Lower lobe of right lung (tissue), 2 donors: ENCODE measurements around the gene TGM4. TPM values are rescaled to one million over a fixed set of nuclear protein-coding genes. Genes with fewer than 3 reads are reported as not detected.

Experiments used
- ATAC-seq, 2 donors: fragments of 200-7000 bp; cut with Tn5 transposase; one replicate each; pipeline ENCODE4 v1.9.1; 2020 to 2022; ENCODE audit warnings: mild to moderate bottlenecking in 2 of 2, moderate library complexity in 2 of 2
- DNase-seq: peaks from one replicate; pipeline ENCODE4 v3.0.0-alpha.2; 2020
- H3K27ac ChIP-seq: fragments of 200-600 bp; one replicate; pipeline ENCODE4 v1.8.0; 2022
- H3K27me3 ChIP-seq: fragments of 200-600 bp; one replicate; pipeline ENCODE4 v1.8.0; 2022; ENCODE audit warnings: low read depth
- H3K36me3 ChIP-seq: fragments of 200-600 bp; one replicate; pipeline ENCODE4 v1.8.0; 2022; ENCODE audit warnings: mild to moderate bottlenecking
- H3K4me1 ChIP-seq: fragments of 200-600 bp; one replicate; pipeline ENCODE4 v1.8.0; 2022
- H3K4me3 ChIP-seq: fragments of 200-600 bp; one replicate; pipeline ENCODE4 v1.8.0; 2022; ENCODE audit warnings: mild to moderate bottlenecking
- H3K9me3 ChIP-seq: fragments of 200-600 bp; one replicate; pipeline ENCODE4 v1.8.0; 2022
- intact Hi-C: fragments of 100-400 bp; cut with DNase I; formaldehyde crosslinking; loops from one replicate; pipeline ENCODE4 v1.11.0; 2022
- total RNA-seq: library from RNA; stranded (reverse); fragmentation: NEBNext Ultra II Directional; extraction: Animal tissue kit (Norgen Biotek cat#: 25700); gene quantifications from one replicate; pipeline ENCODE4 v1.2.1, GENCODE V29; 2021
- TF ChIP-seq, protein P1 (sequence below): fragments of 200-600 bp; IDR thresholded peaks from one replicate; pipeline ENCODE4 v1.8.0; 2022; ENCODE audit warnings: antibody characterized with exemption, mild to moderate bottlenecking
- donor health status: DM: no; HTN: yes; CAD: no; lungs with severe emphysema.

Gene TGM4
- total RNA-seq, 1 donor from 2014 or later: not detected

DNA sequence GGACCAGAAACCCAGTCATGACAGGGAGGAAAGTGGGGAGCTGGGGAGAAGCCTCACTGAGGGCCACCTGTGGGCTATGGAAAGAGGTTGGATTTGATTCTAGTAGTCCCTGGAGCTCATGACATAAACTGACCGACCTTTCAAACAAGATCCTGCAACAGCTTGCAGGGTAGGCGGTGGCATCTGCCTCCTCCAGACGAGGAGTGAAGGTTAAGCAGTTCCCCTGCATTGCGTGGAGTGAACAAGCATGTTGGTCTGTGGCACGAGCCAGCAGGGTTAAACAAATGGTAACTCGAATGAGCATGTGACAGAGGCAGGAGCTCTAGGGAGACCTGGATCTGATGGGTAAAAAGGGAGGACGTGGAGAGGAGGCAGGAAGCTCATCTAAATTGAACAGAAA is 12.7 kb downstream of the TGM4 start:
- DNase-seq (no peak), ATAC-seq (no peak)
- no peaks in the 10 kb centered on the region for H3K4me1 ChIP-seq
- no peaks in the 10 kb centered on the region for H3K36me3 ChIP-seq
- intact Hi-C loops: no loop called here
- TF ChIP-seq, protein P1, sequence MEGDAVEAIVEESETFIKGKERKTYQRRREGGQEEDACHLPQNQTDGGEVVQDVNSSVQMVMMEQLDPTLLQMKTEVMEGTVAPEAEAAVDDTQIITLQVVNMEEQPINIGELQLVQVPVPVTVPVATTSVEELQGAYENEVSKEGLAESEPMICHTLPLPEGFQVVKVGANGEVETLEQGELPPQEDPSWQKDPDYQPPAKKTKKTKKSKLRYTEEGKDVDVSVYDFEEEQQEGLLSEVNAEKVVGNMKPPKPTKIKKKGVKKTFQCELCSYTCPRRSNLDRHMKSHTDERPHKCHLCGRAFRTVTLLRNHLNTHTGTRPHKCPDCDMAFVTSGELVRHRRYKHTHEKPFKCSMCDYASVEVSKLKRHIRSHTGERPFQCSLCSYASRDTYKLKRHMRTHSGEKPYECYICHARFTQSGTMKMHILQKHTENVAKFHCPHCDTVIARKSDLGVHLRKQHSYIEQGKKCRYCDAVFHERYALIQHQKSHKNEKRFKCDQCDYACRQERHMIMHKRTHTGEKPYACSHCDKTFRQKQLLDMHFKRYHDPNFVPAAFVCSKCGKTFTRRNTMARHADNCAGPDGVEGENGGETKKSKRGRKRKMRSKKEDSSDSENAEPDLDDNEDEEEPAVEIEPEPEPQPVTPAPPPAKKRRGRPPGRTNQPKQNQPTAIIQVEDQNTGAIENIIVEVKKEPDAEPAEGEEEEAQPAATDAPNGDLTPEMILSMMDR: no peak
- H3K4me3 ChIP-seq: no peak overlapping the region
- no peaks in the 10 kb centered on the region for H3K27me3 ChIP-seq
- H3K27ac ChIP-seq: no peak overlapping the region
- no peaks in the 10 kb centered on the region for H3K9me3 ChIP-seq

DNA sequence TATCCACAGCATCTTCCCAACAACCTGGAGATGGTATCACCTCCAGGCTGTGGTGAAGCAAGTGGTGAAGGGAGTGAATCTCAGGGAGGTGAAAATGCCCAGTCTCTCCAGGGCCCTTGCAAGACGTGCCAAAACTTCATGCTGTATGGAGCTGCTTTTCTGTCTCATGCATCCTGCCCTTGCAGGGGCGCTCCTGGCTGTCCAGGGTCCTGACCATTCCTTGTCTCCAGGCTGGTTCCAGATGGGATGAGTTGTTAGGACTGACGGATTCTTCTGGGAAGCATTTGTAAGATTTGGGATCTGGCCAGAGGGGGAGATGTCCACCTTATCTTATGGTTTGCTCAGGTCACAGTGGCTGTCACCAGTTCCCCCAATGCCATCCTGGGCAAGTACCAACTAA is 15.8 kb downstream of the TGM4 start:
- TF ChIP-seq, protein P1: no peak
- no peak for ATAC-seq

DNA sequence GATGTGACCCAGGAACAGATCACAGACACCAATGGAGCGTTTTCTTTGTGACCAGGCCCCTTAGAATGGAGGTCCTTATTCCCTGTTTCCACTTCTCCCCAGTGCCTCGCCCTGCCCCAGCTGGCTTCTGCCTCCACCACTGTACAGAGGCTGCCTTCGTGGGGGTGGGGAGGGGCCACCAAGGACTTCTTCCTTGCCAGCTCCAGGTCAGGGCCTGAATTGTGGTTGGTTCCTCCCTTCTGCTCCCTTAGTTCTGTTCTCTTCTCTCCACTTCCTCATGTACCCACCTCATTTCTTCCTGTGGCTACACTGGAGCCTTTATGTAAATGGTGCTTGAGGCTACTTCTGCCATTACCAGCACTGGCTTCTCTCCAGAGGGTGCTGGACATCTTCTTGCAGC is 16.4 kb downstream of the TGM4 start:
- intact Hi-C loops: no loop called here
- TF ChIP-seq, protein P1: no peak
- Histone ChIP-seq H3K27me3 (no peaks in the 10 kb centered on the region), H3K9me3 (no peaks in the 10 kb centered on the region), H3K36me3 (no peaks in the 10 kb centered on the region), H3K27ac (no peak overlapping the region), H3K4me1 (no peaks in the 10 kb centered on the region), H3K4me3 (no peak overlapping the region)
- ATAC-seq: no peak
- no peak for DNase-seq

More for the DNA sequence above, 15.8 kb downstream of the TGM4 start:
- Histone ChIP-seq H3K27ac (no peak overlapping the region), H3K36me3 (no peaks in the 10 kb centered on the region), H3K9me3 (no peaks in the 10 kb centered on the region), H3K4me1 (no peaks in the 10 kb centered on the region), H3K4me3 (no peak overlapping the region), H3K27me3 (no peaks in the 10 kb centered on the region)
- intact Hi-C loops: no loop called here
- DNase-seq: no peak

DNA sequence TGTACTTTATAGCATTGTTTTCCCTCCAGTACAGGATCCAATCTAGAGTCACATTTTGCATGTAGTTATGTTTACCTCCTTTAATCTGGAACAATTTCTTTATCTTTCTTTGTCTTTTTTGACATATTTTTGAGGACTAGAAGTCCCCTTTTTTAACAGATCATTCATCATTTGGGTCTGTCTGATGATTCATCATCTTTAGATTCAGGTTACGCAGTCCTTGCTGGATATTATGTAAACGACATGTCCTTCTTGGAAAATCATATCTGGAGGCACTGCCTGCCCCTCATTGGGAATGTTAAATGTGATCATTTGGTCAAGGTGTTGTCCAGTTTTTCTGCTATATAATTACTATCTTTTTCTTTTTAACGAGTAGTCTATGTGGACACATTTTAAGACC is 18.3 kb downstream of the TGM4 start:
- no peaks in the 10 kb centered on the region for H3K27me3 ChIP-seq
- TF ChIP-seq, protein P1: no peak
- no peaks in the 10 kb centered on the region for H3K36me3 ChIP-seq
- no peak for ATAC-seq
- DNase-seq: no peak
- no peak overlapping the region for H3K27ac ChIP-seq
- H3K9me3 ChIP-seq: no peaks in the 10 kb centered on the region
- intact Hi-C loops: no loop called here
- H3K4me3 ChIP-seq: no peak overlapping the region
- H3K4me1 ChIP-seq: no peaks in the 10 kb centered on the region

DNA sequence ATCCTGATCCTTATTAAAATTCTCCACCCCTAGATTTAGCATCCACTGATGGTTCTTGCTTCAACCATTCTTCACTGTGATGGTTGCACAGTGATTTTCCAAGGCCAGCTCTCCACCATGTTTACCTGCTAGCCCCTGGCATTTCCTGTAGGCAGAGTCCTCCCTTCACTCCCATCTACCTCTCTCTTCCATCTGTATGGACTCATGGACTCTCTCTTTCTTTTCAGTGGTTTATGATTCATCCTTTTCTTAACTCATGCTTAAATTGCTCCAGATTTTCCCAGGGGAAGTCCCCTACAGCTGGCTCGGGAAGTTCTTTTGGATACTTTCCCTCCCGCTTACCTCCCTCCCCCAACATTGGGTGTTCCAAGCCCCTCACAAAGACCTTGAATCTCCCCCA is 18.7 kb downstream of the TGM4 start:
- intact Hi-C loops: no loop called here
- TF ChIP-seq, protein P1: no peak
- DNase-seq (no peak), ATAC-seq (no peak)
- no peaks in the 10 kb centered on the region for H3K4me1 ChIP-seq
- H3K27me3 ChIP-seq: no peaks in the 10 kb centered on the region
- no peaks in the 10 kb centered on the region for H3K9me3 ChIP-seq
- no peak overlapping the region for H3K27ac ChIP-seq
- H3K4me3 ChIP-seq: no peak overlapping the region
- H3K36me3 ChIP-seq: no peaks in the 10 kb centered on the region

DNA sequence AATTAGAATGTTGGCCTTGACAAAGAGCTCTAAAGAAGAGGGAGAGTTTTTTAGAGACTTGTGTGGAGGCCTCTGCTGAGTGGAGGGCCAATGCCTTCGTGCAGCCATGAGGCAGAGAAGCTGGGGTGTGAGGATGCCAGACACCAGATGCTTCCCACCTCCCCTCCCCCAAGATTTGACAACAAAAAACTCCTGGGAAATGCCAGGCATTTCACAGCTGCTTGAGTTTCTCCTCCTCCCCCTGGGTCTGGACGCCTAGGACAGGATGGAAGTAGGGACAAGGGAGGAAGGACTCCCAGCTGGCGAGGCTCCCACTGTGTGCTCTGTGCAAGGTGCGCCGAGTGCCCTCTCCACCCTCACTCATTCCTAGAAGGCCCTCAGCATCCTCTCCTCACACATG is 20.1 kb downstream of the TGM4 start:
- Histone ChIP-seq H3K9me3 (no peaks in the 10 kb centered on the region), H3K27me3 (peaks cover 6% of the 10 kb centered on the region), H3K4me1 (no peaks in the 10 kb centered on the region), H3K36me3 (no peaks in the 10 kb centered on the region), H3K4me3 (no peak overlapping the region), H3K27ac (no peak overlapping the region)
- no peak for ATAC-seq
- TF ChIP-seq, protein P1: no peak
- no peak for DNase-seq
- intact Hi-C loops: no loop called here
